GM18909 (cell line): ENCODE measurements around the gene CLBA1.
A peak's percentile ranks its signal among the peaks of the same experiment; 100 is the strongest.

ENCODE experiments used
- ATAC-seq: cut with Tn5 transposase; IDR thresholded peaks from one replicate; pipeline ENCODE4 v1.9.1; 2021; ENCODE audit warnings: mild to moderate bottlenecking; ENCODE audit not compliant: unreplicated experiment, poor library complexity

Gene CLBA1

DNA sequence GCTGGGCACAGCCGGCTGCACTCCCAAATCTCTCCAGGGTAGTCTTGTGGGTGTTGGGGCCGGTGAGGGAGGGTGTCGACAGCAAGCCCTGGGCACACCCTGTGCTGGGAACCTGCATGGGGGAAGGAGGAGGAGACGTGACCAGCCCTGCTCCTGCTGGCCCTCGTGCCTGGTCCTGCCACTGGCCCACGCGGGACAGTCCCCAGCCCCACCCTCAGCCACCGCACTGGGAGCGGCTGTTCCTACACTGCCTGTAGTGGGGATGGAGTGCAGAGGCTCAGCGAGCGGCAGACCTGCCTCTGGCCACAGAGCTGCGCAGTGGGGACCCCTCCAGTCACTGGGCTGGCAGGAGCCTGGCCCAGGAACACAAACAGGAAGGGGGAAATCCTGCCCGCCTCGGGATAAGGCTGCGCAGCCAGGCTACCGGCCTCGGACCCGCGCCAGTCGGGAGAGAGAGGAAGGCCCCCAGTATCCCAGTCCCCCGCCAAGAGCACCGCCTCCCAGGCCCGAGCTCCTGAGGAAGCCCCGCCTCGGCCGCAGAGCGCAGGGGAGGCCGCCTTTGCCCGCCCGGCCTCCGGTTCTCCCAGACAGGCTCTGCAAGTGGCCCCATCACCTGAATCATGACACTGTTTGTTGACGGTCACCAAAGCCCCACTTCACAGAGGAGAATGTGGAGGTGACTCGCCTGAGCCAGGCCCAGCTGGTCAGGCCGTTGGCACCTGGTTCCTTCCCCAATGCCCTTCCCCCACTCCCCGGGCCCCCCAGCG is 18.0 kb upstream of the CLBA1 start:
- ATAC-seq, result no peak

DNA sequence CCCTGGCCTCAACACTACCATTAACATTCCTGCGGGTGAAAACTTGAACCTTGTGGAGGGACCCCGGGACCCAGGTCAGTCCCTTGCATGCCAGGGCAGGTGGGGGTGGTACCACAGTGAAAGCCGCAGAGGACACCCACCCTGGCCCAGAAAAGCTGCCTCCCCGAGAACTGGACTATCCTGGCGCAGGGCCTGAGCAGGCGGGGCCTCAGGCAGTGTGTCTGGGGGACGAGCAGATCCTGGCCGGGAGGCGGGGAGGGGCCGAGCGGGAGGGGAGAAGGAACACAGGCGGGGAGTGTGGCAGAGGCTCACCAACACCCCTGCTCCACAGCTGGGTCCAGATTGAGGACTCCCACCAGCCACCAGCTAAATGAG is 17.4 kb upstream of the CLBA1 start:
- no peak for ATAC-seq

DNA sequence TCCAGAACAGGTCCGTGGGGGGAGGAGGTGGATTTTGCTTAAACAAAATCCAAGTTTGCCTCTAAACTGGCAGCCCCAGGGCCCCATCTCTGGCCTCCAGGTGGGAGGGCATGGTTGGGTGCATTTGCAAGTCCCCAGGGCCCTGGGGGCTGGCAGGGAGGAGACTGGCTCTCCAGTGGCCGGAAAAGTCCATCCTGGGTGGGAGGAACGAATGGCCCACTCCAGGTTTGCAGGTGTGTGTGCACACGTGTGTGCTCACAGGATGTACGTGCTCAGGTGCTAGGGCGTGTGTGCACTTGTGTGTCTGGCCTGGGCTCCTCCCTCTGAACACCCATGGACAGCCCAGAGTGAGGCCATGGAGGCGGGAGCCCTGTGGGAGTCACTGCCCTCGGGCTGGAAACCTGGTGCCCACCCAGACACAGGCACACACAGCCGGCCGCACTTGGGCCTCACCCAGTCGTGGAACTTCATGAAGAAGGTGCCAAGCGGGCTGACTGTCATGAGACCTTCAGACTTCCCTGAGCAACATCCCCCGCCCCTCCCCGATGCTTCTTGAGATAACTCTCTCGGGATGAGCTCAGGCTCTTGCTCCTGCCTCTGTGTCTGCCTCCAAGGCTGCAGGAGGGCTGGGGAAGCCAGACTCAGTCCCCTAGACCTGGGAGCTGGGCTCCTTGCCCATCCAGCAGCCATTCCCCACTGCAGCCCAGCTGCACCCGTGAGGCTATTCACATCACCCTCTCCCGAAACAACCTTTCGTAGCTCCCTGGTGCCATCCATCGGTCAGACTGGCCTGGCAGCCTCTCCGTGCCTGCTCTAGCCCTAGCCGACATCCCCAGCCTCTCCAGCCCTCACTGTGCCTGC is 16.8 kb upstream of the CLBA1 start:
- no peak for ATAC-seq

DNA sequence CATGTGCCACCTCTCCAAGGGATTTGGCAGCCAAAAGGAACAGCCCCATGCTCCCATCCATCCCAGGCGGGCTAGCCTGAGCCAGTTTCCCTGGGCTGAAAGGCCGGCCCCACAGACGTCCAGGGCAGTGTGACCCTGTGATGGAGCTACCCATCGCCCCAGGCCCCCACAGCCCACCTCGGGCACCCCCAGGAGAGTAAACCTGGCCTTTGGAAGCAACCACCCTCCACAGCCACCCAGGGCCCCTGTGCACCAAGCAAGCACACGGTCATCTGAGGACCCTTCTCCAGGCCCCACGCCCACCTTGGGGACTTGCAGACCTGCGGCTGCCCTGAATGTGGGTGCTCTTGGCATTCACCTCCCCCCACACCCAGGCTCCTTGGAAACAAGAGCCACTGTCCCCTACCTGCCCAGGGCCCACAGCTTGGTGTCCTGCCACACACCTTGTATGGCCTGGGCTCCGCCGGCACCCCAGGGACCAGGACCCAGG is 15.8 kb upstream of the CLBA1 start:
- ATAC-seq, result no peak

DNA sequence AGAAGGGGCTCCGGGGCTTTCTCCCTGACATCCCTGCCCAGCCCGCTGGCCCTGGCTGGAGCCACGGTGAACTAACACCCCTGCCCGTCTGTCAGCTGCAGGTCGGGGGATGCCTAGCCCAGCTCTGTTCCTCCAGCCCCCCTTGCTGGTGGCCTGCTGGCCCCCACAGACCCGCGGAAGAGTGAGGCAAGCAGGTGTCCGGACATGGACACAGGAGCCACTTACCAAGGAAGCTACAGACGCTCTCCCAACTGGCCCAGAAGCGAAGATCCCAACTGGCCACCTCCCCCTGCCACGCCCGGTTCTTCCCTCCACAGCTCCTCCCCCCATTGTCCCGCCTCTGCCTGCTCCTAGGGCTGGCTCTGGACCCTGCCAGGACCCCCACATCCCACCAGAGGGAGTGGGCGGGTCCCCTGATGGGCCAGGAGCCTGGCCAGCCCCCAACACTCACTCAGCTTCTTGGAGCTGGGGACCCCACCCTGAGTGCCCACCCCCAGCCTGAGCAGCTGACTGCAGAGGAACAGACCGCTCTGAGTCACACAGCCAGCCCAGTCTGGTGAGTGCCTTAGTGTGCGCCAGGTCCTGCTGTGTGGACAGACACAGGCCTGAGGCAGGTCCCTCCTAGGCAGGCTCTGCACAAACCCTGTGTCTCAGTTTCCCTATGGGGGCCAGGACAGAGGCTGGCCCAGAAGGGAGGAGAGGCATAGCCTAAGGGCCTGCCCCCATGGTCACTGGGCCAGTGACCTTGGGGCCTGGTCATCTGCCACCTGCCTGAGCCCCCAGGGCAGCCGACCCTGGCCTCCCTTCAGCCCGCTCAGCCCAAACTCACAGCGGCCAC is 15.1 kb upstream of the CLBA1 start:
- no peak for ATAC-seq

DNA sequence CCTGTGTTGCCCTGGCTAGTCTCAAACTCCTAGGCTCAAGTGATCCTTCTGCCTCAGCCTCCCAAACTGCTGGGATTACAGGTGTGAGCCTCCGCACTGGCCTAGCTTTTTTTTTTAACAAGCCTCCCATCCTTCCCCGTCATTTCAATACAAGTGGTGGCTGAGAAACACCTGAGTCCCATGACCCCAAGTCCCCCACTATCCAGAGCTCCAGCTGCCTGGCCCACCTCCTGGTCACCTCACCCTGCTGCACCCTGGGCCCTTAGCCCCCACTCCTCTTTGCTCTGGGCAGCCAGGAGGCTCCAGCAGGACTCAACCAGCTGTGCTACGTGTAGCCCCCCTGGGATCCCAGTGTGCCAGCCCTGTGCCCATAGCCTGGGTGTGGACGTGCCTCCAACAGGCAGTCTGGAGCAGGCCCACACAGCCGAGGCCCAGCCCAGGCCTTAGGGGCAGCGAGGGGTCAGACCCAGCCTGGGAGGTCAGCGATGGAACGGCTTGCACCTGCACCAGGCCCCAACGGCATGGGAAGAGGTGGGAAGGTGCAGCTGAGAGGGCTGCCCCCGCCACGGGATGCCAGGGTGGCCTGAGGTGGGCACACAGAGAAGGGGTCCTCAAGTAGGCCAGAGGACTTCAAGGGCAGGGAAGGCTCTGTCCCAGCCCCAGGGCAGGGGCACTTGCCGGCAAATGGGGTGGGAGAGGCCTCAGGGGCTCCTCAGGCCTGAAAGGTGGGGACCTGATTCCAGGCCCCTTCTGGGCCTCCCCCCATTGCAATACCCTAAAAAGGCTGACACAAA is 13.9 kb upstream of the CLBA1 start:
- ATAC-seq, result no peak

DNA sequence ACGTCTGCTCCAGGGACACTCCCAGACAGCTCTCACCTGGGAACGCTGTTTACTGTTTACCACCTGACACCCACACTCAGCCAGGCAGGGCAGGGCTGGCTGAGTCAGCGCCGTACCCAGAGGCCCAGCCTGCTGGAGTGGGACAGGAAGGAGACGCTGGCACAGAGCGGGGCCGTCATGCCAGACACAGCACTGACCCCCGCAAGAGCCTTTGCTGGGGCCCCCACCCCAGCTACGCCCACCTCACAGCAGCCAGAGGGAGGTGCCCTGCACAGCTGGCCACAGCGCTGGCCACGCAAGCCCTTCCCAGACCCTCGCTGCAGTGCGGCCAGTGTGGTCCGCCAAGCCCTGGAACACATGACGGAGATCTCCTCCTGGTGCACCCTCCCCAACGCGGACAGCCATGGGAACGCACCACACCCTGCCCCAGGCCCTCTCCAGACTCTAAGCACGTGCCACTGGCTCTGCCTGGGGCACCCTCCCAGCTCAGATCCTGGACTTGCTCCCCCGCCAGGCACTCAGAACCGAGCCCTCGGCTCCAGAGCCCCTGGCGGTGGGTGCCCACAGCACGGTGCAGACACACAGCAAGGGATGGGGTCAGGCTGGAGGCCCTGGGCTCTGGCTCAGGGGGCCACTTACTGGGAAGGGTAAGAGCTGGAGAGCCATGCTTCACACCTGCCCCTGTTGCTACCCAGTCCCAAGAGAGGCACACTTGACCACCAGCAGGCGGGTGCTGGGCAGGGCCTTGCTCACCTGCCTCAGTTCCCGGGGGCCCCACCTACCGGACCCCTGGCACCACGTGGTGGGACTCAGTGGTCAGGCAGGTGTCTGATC is 13.1 kb upstream of the CLBA1 start:
- no peak for ATAC-seq

DNA sequence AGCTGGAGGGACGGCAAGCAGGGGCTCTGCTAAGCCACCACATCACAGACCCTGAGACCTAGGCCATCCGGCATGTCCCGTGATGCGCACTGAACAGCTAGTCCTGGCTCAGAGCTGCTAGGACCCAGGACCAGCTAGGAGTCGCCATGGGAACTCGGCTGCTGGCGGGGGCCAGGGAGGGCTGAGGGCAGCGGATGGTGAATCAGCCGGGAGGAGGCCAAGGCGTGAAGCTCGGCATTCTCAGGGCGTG is 12.5 kb upstream of the CLBA1 start:
- ATAC-seq, result no peak

DNA sequence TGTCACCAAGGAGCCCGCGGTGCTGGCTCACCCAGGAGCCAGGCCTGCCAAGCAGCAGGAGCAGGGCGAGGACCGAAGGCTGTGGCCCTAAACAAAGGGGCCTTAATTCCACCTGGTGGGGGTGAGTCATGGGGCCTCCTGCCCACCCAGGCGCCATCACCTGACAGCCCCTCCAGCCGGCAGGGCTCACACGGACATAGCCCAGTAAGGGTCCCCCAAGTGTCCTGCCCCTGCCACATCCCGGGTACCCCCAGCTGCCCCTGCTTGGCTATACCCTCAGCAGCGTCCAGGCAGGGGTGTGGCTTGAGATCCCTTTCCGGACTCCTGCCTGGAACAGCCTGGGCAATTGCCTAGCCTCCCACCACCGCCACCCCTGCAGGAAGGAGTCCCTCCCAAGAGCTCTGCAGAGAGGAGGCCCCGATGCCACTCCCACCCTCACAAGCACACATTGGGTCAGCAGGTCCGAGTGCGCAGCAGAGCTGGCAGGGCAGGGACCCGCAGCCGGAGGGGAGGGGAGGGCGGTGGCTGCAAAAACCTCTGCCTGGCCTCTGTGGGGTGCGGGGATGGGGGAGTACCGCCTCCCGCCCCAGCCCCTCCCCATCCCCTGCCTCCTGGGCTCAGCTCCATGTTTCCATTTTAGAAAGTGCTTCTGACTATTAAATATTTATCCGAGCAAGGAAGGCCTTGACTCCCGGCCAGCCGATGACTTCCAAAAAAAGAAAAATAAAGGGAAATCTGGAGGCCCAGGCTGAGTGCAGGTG is 12.0 kb upstream of the CLBA1 start:
- no peak for ATAC-seq

DNA sequence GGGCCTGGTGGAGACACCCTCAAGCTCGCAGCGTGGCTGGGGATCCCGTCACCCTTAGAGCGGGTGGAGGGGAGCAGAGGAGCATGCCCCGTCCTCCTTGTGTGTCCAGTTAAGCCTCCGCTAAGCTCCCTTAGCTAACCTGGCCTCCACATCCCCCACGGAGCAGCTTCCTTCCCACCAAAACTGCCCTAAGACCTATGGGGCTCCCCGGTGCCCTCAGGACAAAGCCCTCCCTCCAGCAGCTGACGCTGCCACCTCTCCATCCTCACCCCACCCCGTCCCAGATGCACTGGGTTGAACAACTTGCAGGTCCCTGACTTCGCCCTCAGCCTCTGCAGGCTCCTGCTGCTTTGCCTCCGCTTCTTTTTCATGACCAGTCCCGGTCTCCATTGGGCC is 11.4 kb upstream of the CLBA1 start:
- no peak for ATAC-seq

DNA sequence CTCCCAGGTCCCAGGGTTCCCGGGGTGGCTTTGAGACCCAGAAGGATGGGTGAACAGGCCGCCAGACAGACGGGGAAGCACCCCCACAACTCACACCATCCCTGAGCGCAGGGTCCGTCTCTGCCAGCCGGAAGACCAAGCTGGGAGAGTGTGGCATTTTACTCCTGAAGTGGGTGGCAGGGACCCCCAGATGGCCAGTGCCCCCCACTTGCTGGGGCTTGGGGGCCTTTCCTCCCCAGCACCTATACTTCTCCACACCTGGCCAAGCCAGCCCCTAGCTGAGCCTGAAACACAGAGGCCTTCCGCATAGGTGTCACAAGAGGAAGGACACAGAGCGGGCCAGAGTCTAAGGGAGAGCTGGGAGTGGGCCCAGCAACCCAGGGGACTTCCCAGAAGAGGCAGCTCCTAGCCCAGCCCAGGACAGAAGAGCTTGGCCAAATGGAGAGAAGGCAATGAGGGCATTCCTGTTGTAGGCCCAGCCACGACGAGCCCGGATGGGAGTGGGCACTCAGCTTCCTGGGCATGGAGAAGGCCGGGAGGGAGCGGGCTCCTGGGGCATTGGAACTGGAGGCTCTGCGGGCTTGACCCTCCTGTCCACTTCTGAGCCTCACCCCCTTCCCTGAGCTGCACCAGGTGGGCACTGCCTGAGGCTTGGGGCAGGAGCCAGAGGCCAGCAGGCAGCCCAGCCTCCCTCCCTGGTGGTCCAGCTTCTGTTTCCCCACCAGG is 10.8 kb upstream of the CLBA1 start:
- no peak for ATAC-seq

DNA sequence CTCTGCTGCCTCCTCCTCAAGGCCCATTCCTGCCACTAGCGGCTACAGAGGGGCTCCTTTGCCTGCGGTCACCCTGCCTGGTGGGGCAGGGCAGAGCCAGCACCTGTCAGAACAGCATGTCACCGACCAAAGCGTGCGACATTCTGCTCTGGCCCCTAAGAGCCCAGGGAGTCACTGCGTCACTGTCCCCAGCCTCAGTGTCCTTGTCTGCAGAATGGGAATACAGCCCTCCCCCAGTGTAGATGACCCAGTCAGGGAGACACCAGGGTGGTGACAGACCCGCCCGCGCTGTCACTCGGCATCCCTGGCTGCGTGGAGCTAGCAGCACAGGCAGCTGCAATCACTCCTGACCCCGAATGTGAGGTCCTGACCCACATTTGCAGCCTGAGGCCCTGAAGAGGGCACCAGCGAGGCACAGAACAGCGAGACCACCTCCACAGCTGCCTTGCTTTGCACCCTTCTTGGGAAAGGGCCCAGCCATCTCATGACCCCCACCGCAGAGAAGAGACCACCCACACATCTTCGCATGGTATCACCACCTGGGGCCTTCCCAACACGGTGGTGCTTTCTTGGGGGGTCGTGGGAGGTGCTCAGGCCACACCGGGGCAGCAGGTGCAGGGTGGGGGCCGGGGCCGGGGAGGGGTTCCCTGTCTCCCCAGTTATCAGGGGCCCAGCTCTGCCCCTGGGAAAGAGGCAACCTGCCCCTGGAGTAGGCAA is 9.9 kb upstream of the CLBA1 start:
- peak; percentile 4 for ATAC-seq

DNA sequence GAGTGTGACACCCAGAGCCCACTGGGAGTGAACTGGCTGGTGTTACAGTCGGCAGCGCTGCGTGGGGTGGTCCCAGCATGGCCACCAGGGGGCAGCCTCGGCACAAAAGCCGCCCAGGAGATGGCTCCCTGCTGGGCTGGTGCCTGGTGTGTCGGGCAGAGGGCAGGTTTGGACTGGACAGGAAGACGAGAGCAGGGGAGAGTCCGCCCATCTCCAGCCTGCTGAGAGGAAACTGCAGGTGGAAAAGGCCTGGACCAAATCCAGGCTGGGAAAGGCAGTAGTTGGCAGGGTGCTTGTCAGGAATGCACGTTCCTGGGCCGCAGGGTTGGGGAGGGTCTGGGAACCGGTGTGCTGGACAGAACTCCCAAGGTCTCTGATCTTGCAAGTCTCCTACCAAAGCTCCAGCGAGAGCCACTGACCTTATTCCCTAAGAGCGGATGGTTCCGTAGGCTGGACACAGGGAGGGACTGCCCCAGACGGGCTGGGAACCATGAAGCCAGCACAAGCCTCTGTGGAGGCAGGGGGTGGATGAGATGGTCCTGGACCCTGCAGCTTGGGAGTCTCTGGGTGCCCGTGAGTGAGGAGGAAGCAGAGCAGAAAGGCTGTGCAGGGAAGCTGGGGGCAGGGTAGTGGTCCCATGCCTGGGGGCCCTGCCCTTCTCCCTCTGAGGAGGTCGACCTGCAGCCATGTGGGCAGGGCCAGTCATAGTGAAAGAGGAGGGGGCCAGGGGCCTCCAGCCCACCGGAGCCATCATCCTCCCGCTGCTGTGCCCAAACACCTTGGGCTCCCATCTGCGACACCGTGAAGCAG is 9.2 kb upstream of the CLBA1 start:
- ATAC-seq, result peak; percentile 49

DNA sequence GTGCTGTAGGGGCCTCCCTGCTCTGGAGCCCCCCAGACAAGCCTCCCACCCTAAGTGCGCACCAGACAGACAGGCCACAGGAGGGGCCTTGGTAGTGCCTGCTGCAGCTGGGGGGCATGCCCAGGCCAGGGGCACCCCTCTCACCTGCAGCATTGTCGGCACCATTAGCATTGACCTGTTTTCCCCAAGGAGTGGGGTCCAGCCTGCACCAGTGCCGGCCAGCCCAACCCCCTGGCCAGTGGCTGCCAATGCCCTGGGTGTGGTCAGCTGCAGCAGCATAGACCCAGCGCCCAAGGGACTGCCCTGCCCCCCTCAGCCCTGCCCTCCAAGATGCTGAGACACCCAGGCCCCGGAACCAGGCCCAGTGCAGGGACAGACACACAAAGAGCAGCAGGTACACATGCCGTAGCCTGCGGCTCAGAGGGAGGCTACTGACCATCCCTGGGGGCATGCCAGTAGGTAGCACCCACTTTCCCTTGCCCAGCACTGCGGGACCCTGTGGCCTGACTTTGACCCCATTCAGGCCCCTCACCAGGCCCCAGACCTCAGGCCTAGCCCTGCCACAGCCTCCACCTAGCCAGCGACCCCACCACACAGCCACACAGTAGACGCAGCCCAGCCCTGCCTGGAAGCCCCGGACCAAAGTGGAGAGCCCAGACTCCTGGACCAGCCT is 8.4 kb upstream of the CLBA1 start:
- no peak for ATAC-seq

DNA sequence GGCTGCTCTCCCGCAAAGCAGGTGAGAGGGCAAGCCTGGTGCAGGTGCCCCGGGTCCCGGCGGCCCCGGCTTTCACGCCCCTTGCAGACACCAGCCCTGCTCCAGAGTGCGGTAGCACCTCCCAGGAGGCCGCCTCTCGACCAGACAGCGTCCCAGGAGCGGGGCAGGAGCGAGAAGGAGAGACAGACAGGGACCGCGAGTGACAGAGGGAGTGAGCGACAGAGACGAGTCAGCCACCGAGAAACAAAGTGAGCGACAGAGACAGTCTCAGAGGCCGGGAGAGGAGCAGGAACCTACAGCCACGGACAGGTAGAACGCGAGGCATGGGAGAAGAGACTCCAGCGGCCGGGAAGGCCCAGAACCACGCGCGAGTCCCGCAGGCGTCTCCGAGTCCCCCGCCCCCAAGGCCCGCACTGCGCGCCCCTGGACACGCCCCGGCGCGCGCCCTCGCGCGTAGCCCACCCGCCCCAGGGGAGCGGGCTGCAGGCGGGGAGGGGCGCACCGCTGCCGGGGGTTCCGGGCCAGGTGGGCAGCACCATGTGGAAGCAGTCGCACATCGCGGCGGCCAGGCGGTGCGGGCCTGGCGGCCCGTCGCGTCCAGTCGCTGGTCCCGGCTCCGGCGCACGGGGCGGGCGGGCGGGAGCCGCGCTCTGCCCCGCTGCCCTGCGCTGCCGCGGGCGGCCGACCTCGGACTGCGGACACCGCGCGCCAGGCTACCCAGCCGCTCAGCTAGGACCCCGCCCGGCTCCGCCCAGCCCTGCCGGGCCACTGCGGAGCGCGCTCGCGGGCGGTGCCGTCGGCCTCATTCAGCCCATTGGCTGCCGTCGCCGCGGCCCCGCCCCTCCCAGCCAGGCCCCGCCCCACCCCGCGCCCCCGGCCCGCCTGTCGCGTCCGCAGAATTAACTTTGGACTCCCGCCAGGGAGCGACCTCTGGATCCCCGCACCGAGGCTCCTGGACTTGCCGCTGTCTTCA is 7.6 kb upstream of the CLBA1 start, which contains the start of gene AHNAK2:
TSS of gene AHNAK2 (minus strand) at position 694 of the 973 bp plus-strand sequence. CDS start at position 557, 137 bp downstream.
- no peak for ATAC-seq
